GM06990 (cell line): ENCODE data around the gene AKAP13.

Experiments used
- DNase-seq: peaks from one replicate; pipeline ENCODE4 v3.0.0-alpha.2; 2011; ENCODE audit not compliant: insufficient read length; ENCODE audit errors: extremely low read depth
- H3K27me3 ChIP-seq: replicated peaks from 2 replicates; pipeline ENCODE4 v1.6.0; 2011; ENCODE audit warnings: low read length; ENCODE audit not compliant: control insufficient read depth, insufficient read depth
- H3K36me3 ChIP-seq: 2 replicates; pipeline ENCODE4 v1.5.1; 2011; ENCODE audit warnings: low read length; ENCODE audit not compliant: control insufficient read depth, insufficient read depth
- H3K4me3 ChIP-seq: replicated peaks from 2 replicates; pipeline ENCODE4 v1.5.1; 2011; ENCODE audit warnings: low read depth, mild to moderate bottlenecking, control low read depth, low read length
- CTCF ChIP-seq: IDR thresholded peaks from 2 replicates; pipeline ENCODE4 v1.5.1; 2011; ENCODE audit warnings: low read length, control low read depth, mild to moderate bottlenecking, inconsistent platforms; ENCODE audit not compliant: insufficient read depth, poor library complexity, severe bottlenecking

The AKAP13 gene

GRCh38 chr15:85746641-85747040, 366.2 kb downstream of the AKAP13 start:
- no peak for DNase-seq
- peaks cover 45% of the 10 kb centered on the region for H3K36me3 ChIP-seq
- H3K27me3 ChIP-seq = no peaks in the 10 kb centered on the region
- no peak for TF ChIP-seq CTCF
- H3K4me3 ChIP-seq = no peak overlapping the region

- no peak for TF ChIP-seq CTCF
- no peak for DNase-seq
- Histone ChIP-seq H3K36me3 (peaks cover 36% of the 10 kb centered on the region), H3K27me3 (no peaks in the 10 kb centered on the region), H3K4me3 (no peak overlapping the region)
Measured at GRCh38 chr15:85748176-85748575, 367.8 kb downstream of the AKAP13 start.

- Histone ChIP-seq H3K4me3 (no peak overlapping the region), H3K36me3 (peaks cover 31% of the 10 kb centered on the region), H3K27me3 (no peaks in the 10 kb centered on the region)
- no peak for TF ChIP-seq CTCF
- no peak for DNase-seq
Measured at GRCh38 chr15:85748729-85749128, 368.3 kb downstream of the AKAP13 start.

- no peak overlapping the region for H3K4me3 ChIP-seq
- TF ChIP-seq CTCF = no peak
- DNase-seq = no peak
- no peaks in the 10 kb centered on the region for H3K27me3 ChIP-seq
- H3K36me3 ChIP-seq = peaks cover 25% of the 10 kb centered on the region
Measured at GRCh38 chr15:85749261-85750151, 369.1 kb downstream of the AKAP13 start.

- Histone ChIP-seq H3K4me3 (no peak overlapping the region), H3K27me3 (no peaks in the 10 kb centered on the region), H3K36me3 (peaks cover 14% of the 10 kb centered on the region)
- no peak for DNase-seq
- TF ChIP-seq CTCF = no peak
Measured at GRCh38 chr15:85750319-85751290, 370.2 kb downstream of the AKAP13 start.
